SU-DHL-6 (cell line): ENCODE measurements around the gene NEGR1.

Source experiments
- H2AFZ ChIP-seq: fragments of 200-600 bp; sonication (generic); 2 replicates; pipeline ENCODE4 v1.6.1; 2014; ENCODE audit warnings: low read depth, mild to moderate bottlenecking, moderate library complexity, mixed read lengths, antibody characterized with exemption, low read length; ENCODE audit not compliant: severe bottlenecking
- H3F3A ChIP-seq: fragments of 200-600 bp; shearing (Covaris generic); 2 replicates; pipeline ENCODE4 v1.6.0; 2016; ENCODE audit warnings: antibody characterized with exemption, mild to moderate bottlenecking; ENCODE audit not compliant: insufficient read depth
- H3K27ac ChIP-seq: fragments of 200-600 bp; sonication (generic); 2 replicates; pipeline ENCODE4 v1.5.1; 2016; ENCODE audit warnings: low read depth, mild to moderate bottlenecking, low read length, moderate library complexity, mixed read lengths
- H3K27me3 ChIP-seq: fragments of 200-600 bp; sonication (generic), shearing (Covaris generic); 2 replicates; pipeline ENCODE4 v1.6.0; 2014; ENCODE audit warnings: mild to moderate bottlenecking, low read length
- H3K36me3 ChIP-seq: fragments of 200-600 bp; sonication (generic); 2 replicates; pipeline ENCODE4 v1.6.1; 2014; ENCODE audit warnings: mild to moderate bottlenecking, low read length, mixed read lengths
- H3K4me2 ChIP-seq: fragments of 300-600, 200-600 bp; shearing (Covaris generic), sonication (generic); 2 replicates; pipeline ENCODE4 v1.6.0; 2014; ENCODE audit warnings: low read length, low read depth, mild to moderate bottlenecking; ENCODE audit not compliant: poor library complexity, severe bottlenecking
- H3K4me3 ChIP-seq: fragments of 200-600 bp; sonication (generic); 2 replicates; pipeline ENCODE4 v1.5.1; 2014; ENCODE audit warnings: antibody characterized with exemption, low read length, mild to moderate bottlenecking, mixed read lengths; ENCODE audit not compliant: insufficient read depth, poor library complexity, severe bottlenecking
- H3K79me2 ChIP-seq: fragments of 200-600 bp; sonication (generic); 2 replicates; pipeline ENCODE4 v1.6.1; 2014; ENCODE audit warnings: mild to moderate bottlenecking, low read length, moderate library complexity; ENCODE audit not compliant: insufficient read depth
- H3K9ac ChIP-seq: fragments of 200-600 bp; sonication (generic); 2 replicates; pipeline ENCODE4 v1.7.0; 2014; ENCODE audit warnings: mild to moderate bottlenecking, low read length
- H3K9me2 ChIP-seq: fragments of 200-600 bp; sonication (generic); replicated peaks from 2 replicates; pipeline ENCODE4 v1.6.1; 2014; ENCODE audit warnings: low read length; ENCODE audit not compliant: insufficient read depth
- H3K9me3 ChIP-seq: fragments of 200-600 bp; sonication (generic); 2 replicates; pipeline ENCODE4 v1.6.1; 2014; ENCODE audit warnings: low read length, mixed read lengths; ENCODE audit not compliant: insufficient read depth
- H4K20me1 ChIP-seq: fragments of 200-600 bp; sonication (generic); 2 replicates; pipeline ENCODE4 v1.6.1; 2014; ENCODE audit warnings: low read depth, mild to moderate bottlenecking, antibody characterized with exemption, low read length, moderate library complexity, mixed read lengths
- CTCF ChIP-seq: fragments of 200-600 bp; sonication (generic); IDR thresholded peaks from one replicate; pipeline ENCODE4 v1.5.1; 2017; ENCODE audit warnings: antibody characterized with exemption, mild to moderate bottlenecking, low read length, moderate library complexity; ENCODE audit not compliant: insufficient read depth, poor library complexity, severe bottlenecking
- EZH2phosphoT487 ChIP-seq: fragments of 200-600 bp; sonication (generic), shearing (Covaris generic); conservative IDR thresholded peaks from 2 replicates; pipeline ENCODE4 v1.6.1; 2018; ENCODE audit warnings: mild to moderate bottlenecking, antibody characterized with exemption, low read length, moderate library complexity, mixed read lengths

The NEGR1 gene

DNA sequence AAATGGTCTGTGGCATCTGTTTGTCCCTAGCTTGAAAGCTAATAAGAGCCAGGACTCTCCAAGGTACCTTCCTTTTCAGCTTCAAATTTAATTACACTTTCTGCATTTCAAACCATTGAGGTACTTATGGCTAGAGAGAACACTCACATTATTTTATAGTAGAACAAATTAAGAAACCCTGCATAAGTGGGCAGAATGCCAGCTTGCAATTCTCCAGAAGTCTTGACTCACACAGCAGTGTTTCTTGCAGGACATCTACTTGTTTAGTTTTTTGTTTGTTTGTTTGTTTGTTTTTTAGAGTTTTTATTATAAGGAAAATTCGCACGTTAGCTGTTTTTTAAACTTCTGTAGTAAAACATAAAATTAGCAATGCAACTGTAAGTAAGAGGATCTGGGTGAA lies 397.2 kb downstream of the NEGR1 start:
- Histone ChIP-seq H3K4me2 (no peak overlapping the region), H3K9me3 (no peaks in the 10 kb centered on the region), H2AFZ (no peak overlapping the region), H3K27ac (no peak overlapping the region), H3K9me2 (no peaks in the 10 kb centered on the region), H3K9ac (no peak overlapping the region), H4K20me1 (no peaks in the 10 kb centered on the region), H3K27me3 (no peaks in the 10 kb centered on the region), H3K4me3 (no peak overlapping the region), H3K36me3 (no peaks in the 10 kb centered on the region), H3K79me2 (no peaks in the 10 kb centered on the region), H3F3A (no peaks in the 10 kb centered on the region)
- TF ChIP-seq EZH2phosphoT487: no peak
- no peak for TF ChIP-seq CTCF

DNA sequence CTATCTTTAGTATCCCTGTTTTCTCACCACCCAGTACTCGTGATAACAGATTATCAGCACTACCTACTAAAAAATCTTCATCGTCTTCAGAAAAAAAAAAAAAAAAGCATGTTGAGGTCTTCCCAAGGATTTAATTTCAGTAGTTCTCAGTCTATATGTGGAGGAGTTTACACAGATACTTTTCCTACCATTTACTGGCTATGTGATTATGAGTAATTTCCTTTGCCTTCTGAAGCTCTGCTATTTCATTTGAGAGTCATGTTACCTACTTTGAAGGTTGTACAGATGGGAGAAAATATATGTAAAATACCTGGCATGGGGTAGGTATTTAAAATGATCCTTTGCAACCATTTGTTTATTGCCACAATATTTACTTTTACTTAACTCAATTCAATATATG lies 399.7 kb downstream of the NEGR1 start:
- no peaks in the 10 kb centered on the region for H3K27me3 ChIP-seq
- no peak overlapping the region for H3K27ac ChIP-seq

DNA sequence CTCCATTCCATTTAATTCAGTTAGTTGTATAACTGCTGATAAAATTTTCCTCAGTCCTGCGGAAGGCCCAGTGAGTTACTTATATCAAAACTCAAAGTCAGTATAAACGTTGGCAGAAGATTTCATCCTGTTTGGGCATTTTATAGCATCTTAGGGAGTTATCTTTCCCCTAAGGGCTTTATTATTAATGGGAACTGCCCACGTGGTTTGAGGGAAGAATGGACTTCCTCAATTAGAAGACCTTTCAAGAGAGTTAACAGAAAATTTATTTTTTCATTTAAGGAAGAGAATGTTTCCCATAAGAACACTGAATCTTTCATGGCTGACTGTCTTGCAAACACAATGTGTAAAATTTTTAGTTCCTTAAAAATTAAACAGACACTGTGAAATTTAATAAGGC lies 400.1 kb downstream of the NEGR1 start:
- Histone ChIP-seq H3K9me3 (no peaks in the 10 kb centered on the region), H3K4me3 (no peak overlapping the region)

More for the DNA sequence above, 399.7 kb downstream of the NEGR1 start:
- TF ChIP-seq CTCF (no peak), EZH2phosphoT487 (no peak)
- H2AFZ ChIP-seq: no peak overlapping the region
- no peak overlapping the region for H3K9ac ChIP-seq
- no peak overlapping the region for H3K4me2 ChIP-seq
- H3K79me2 ChIP-seq: no peaks in the 10 kb centered on the region
- no peaks in the 10 kb centered on the region for H3K9me2 ChIP-seq
- no peaks in the 10 kb centered on the region for H3K9me3 ChIP-seq
- no peaks in the 10 kb centered on the region for H4K20me1 ChIP-seq
- no peaks in the 10 kb centered on the region for H3F3A ChIP-seq
- H3K36me3 ChIP-seq: no peaks in the 10 kb centered on the region
- no peak overlapping the region for H3K4me3 ChIP-seq

More for the DNA sequence above, 400.1 kb downstream of the NEGR1 start:
- Histone ChIP-seq H4K20me1 (no peaks in the 10 kb centered on the region), H3K4me2 (no peak overlapping the region), H3K27me3 (no peaks in the 10 kb centered on the region), H3K36me3 (no peaks in the 10 kb centered on the region), H2AFZ (no peak overlapping the region), H3K27ac (no peak overlapping the region), H3F3A (no peaks in the 10 kb centered on the region), H3K9ac (no peak overlapping the region), H3K79me2 (no peaks in the 10 kb centered on the region), H3K9me2 (no peaks in the 10 kb centered on the region)
- TF ChIP-seq EZH2phosphoT487 (no peak), CTCF (no peak)
